ENCODE data around the gene SERPINA9.
"Not testable (repeated sequence)": the region's sequence is repeated elsewhere in the genome, so short reads cannot be mapped to it uniquely, and the experiment has no call there.

SERPINA9 gene

GRCh38 chr14:94476023-94476422 lies at the start of gene SERPINA9:
Gene SERPINA9 (minus strand): TSS chr14:94476197. CDS start chr14:94469840, 6,357 bp downstream.
- no peak for DNase-seq

- DNase-seq: no peak
Observed at GRCh38 chr14:94524093-94524492, 48.1 kb upstream of the SERPINA9 start.

GRCh38 chr14:94523265-94523664 lies 47.3 kb upstream of the SERPINA9 start:
- DNase-seq: no peak

GRCh38 chr14:94522115-94522724 lies 46.2 kb upstream of the SERPINA9 start:
- no peak for DNase-seq

- DNase-seq: no peak
Observed at GRCh38 chr14:94521375-94522114, 45.5 kb upstream of the SERPINA9 start.

GRCh38 chr14:94517641-94518257 lies 41.8 kb upstream of the SERPINA9 start:
- no peak for DNase-seq

- no peak for DNase-seq
Observed at GRCh38 chr14:94517248-94517640, 41.2 kb upstream of the SERPINA9 start.

GRCh38 chr14:94515856-94516255 lies 39.9 kb upstream of the SERPINA9 start:
- no peak for DNase-seq

- no peak for DNase-seq
Observed at GRCh38 chr14:94515426-94515825, 39.4 kb upstream of the SERPINA9 start.

- DNase-seq: no peak
Observed at GRCh38 chr14:94514351-94514750, 38.4 kb upstream of the SERPINA9 start.

GRCh38 chr14:94510481-94510880 lies 34.5 kb upstream of the SERPINA9 start:
- DNase-seq: not testable (repeated sequence)

GRCh38 chr14:94509356-94509755 lies 33.4 kb upstream of the SERPINA9 start, which contains the start of gene SERPINA12:
Gene SERPINA12 (minus strand): TSS chr14:94509469. CDS start chr14:94498397, 11,072 bp downstream.
- DNase-seq: no peak

- no peak for DNase-seq
Observed at GRCh38 chr14:94505641-94506040, 29.6 kb upstream of the SERPINA9 start.

- DNase-seq: no peak
Observed at GRCh38 chr14:94505206-94505605, 29.2 kb upstream of the SERPINA9 start.

GRCh38 chr14:94501588-94502516 lies 25.9 kb upstream of the SERPINA9 start:
- DNase-seq: no peak

GRCh38 chr14:94500264-94500663 lies 24.3 kb upstream of the SERPINA9 start:
- no peak for DNase-seq

- no peak for DNase-seq
Observed at GRCh38 chr14:94499673-94500072, 23.7 kb upstream of the SERPINA9 start.

GRCh38 chr14:94498215-94498614 lies 22.2 kb upstream of the SERPINA9 start:
- DNase-seq: no peak

GRCh38 chr14:94494085-94494484 lies 18.1 kb upstream of the SERPINA9 start:
- no peak for DNase-seq

- DNase-seq: no peak
Observed at GRCh38 chr14:94491511-94491910, 15.5 kb upstream of the SERPINA9 start.

GRCh38 chr14:94489336-94489735 lies 13.3 kb upstream of the SERPINA9 start:
- no peak for DNase-seq

Measured in amygdala (tissue), 56 donors.